Astrocyte of the cerebellum (primary cell): ENCODE data around the gene AIF1.
"Not testable (repeated sequence)": the region's sequence is repeated elsewhere in the genome, so short reads cannot be mapped to it uniquely, and the experiment has no call there.

ENCODE experiments used
- DNase-seq: peaks from one replicate; pipeline ENCODE4 v3.0.0-alpha.2; 2011; ENCODE audit warnings: low read depth
- H3K4me3 ChIP-seq: 2 replicates; pipeline ENCODE4 v1.5.1; 2011; ENCODE audit warnings: mild to moderate bottlenecking, low read depth, low read length, moderate library complexity
- in situ Hi-C: cut with HindIII; loops from 2 replicates; pipeline ENCODE4 v1.10.0; 2017; ENCODE audit warnings: low sequenced_read_pairs
- TF ChIP-seq, protein P1 (sequence below): IDR thresholded peaks from 2 replicates; pipeline ENCODE4 v1.5.1; 2012; ENCODE audit warnings: low read length, low read depth, moderate library complexity, mild to moderate bottlenecking; ENCODE audit errors: missing control alignments

AIF1 gene

DNA sequence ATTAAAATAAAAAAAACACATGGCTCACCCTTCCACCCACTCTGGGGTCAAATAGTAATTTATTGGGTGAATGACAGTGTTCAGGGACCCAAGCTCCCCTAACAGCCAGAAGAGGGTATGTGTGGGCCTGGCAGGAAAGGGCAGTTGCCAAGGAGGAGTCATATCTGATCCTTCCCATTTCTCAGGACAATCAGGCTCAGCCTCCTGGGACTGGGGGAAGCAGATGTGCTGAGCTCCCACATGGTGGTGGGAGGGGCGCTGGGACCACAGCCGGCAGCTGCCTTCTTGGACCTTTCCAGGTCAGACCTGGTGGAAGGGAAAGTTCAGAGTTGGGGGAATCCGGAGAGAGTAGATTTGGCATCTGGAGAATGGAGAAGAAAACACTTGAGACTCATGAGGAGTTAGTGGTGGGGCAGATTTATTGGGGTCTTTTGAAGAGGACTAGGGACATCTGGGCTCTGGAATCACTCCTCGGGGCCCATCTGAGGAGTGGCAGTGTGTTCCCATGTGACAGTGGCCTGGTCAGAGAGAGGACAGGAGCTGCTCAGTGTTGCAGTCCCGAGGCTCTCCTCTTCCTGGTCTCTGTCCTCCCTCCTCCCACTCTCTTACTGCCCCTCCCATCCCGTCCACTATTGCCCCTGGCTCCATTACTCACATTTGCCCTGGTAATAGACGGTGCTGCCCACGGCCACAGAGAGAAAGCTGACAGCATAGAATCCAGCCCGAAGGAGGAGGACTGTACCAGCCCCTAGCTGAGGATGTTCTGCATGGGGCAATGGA lies 26.0 kb upstream of the AIF1 start:
- in situ Hi-C loops = no loop called here

DNA sequence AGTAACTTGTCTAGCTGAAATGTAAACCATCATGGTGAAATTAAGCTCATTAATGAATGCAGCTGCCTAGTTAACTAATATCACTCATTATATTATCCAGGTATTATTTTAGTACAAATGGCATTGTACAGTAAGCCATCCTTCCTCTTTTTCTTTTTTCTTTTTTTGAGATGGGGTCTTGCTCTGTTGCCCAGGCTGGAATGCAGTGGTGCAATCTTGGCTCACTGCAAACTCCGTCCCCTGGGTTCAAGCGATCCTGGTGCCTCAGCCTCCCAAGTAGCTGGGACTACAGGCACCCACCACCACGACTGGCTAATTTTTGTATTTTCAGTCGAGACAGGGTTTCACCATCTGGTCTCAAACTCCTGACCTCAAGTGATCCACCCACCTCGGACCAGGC lies 24.3 kb upstream of the AIF1 start:
- DNase-seq, H3K4me3 ChIP-seq, in situ Hi-C loops: not testable (repeated sequence)

More for the DNA sequence above, 26.0 kb upstream of the AIF1 start:
- DNase-seq = no peak
- no peak overlapping the region for H3K4me3 ChIP-seq
- TF ChIP-seq, protein P1, sequence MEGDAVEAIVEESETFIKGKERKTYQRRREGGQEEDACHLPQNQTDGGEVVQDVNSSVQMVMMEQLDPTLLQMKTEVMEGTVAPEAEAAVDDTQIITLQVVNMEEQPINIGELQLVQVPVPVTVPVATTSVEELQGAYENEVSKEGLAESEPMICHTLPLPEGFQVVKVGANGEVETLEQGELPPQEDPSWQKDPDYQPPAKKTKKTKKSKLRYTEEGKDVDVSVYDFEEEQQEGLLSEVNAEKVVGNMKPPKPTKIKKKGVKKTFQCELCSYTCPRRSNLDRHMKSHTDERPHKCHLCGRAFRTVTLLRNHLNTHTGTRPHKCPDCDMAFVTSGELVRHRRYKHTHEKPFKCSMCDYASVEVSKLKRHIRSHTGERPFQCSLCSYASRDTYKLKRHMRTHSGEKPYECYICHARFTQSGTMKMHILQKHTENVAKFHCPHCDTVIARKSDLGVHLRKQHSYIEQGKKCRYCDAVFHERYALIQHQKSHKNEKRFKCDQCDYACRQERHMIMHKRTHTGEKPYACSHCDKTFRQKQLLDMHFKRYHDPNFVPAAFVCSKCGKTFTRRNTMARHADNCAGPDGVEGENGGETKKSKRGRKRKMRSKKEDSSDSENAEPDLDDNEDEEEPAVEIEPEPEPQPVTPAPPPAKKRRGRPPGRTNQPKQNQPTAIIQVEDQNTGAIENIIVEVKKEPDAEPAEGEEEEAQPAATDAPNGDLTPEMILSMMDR = no peak

DNA sequence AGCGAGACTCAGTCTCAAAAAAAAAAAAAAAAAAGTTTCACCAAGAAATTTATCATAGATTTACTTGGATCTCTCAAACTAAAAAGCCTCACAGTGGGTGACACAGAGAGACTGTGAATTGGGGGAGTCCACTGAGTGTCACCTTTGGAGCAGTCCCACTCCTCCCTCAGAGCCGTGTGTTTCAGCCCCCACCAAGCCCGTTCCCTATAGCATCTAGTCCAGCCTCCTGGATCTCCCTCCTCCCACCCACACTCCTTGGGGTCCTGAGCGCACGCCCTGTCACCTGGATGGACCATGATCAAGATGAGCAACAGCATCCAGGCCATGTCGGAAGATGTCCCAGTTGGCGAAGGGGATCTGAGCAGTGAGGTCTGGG lies 22.6 kb upstream of the AIF1 start:
- in situ Hi-C loops = no loop called here
- TF ChIP-seq, protein P1 = no peak
- no peak overlapping the region for H3K4me3 ChIP-seq
- DNase-seq = no peak

DNA sequence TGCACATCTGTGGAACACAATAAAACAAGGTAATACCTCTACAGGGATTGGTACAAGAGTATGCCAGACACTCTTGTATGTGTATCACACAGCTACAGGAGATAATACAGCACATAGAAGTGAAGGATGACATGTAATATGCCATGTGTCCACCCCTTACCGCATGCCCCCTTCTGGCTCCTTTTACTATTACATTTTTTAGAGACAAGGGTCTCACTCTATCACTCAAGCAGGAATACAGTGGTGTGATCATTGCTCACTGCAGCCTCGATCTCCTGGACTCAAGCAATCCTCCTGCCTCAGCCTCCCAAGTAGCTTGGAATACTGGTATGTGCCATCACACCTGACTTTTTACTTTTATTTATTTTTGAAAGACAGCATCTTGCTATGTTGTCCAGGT lies 18.0 kb upstream of the AIF1 start:
- TF ChIP-seq, protein P1 = peak; percentile 41
- DNase-seq = no peak
- in situ Hi-C loops = no loop called here
- no peak overlapping the region for H3K4me3 ChIP-seq

DNA sequence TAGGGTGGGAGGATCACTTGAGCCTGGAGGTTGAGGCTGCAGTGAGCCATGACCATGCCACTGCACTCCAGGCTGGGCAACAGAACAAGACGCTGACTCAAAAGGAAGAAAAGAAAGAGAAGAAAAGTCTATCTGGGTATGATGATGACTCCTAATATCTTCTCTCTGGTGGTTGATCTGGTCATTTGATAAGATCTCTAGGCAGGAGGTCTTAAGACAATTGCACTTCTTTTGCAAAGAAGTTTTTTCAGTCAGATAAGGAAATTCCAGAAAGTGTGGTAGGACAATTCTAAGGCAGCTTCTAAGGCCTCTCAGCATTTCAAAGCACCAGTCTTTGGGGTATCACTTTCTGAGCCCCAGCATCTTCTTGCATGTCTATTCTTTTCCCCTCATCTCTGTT lies 7.7 kb upstream of the AIF1 start:
- TF ChIP-seq, protein P1 = no peak
- H3K4me3 ChIP-seq = no peak overlapping the region
- no peak for DNase-seq
- in situ Hi-C loops = no loop called here

DNA sequence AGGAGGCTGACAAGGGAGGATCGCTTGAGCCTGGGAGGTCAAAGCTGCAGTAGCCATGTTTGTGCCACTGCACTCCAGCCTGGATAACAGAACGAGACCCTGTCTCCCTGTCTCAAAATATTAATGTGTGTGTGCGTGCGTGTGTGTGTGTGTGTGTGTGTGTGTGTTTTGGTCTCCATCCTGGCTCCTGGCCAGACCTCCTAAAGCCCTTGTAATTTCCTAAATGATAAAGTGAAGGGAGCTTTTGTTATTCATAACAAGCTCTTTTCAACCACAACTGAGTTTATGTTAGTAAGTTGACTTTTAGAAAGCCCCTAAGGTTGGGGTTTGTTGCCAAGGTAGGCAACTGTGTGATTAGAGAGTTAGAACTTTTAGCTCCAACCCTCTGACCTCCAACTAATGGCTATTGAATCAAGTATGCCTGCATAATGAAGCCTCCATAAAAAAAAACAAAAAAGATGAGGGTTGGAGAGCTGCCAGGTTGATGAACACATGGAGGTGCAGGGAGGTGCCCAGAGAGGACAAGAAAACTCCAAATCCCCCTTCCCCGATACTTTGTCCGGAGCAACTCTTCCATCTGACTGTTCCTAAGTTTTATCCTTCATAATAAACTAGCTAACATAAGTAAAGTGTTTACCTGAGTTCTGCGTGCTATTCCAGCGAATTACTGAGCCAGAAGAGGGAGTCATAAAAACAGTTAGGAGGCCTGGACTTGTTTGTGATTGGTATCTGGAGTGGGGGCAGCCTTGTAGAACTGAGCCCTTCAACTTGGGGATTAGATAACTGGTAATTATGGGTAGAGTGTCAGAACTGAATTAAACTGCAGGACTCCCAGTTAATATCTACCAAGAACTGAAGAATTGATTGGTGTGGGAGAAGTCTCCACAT lies 5.3 kb upstream of the AIF1 start:
- H3K4me3 ChIP-seq = no peak overlapping the region
- TF ChIP-seq, protein P1 = no peak
- no peak for DNase-seq
- in situ Hi-C loops = no loop called here

DNA sequence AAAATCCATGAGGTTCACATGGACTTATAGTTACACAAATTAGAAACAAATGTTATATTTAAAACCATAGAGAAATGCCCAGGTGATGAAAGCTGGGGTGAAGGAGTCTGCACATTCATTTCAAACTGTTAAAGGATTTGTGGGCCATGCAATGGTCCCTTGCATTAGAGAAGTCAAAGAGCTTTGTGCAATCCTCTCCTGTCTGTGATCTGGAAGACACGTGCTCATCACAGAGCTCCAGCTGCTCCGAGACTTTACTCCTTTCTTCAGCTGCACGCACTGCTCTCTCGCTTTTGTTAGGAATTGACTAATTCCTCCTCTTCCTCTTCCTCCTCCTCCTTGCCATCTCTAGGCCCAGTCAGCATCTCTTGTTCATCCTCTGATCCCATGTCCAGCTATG lies 4.1 kb upstream of the AIF1 start:
- no peak for DNase-seq
- TF ChIP-seq, protein P1 = no peak
- in situ Hi-C loops = no loop called here
- H3K4me3 ChIP-seq = no peak overlapping the region
